GM12864 (cell line): ENCODE measurements around the gene ASPHD2.

Experiments used
- DNase-seq: peaks from one replicate; pipeline ENCODE4 v3.0.0-alpha.2; 2011; ENCODE audit warnings: low read depth
- H3K4me3 ChIP-seq: 2 replicates; pipeline ENCODE4 v1.5.1; 2011; ENCODE audit warnings: mild to moderate bottlenecking, low read depth, low read length, control low read depth
- CTCF ChIP-seq: IDR thresholded peaks from 2 replicates; pipeline ENCODE4 v1.5.1; 2011; ENCODE audit warnings: low read depth, mild to moderate bottlenecking, moderate library complexity, low read length, control low read depth, inconsistent platforms; ENCODE audit errors: missing control alignments

The ASPHD2 gene

GRCh38 chr22:26428515-26429457 lies at the start of gene ASPHD2:
Gene ASPHD2, plus strand, starts transcription at chr22:26429260. Its CDS starts 4,356 bp downstream, at chr22:26433616.
- H3K4me3 ChIP-seq = peak within 1 kb of the TSS; percentile 80
- peak; percentile 88 for DNase-seq
- no peak for TF ChIP-seq CTCF

- DNase-seq = no peak
- TF ChIP-seq CTCF = no peak
These were observed 48.8 kb upstream of the ASPHD2 start for GRCh38 chr22:26380072-26380830.

GRCh38 chr22:26382782-26383181 lies 46.3 kb upstream of the ASPHD2 start:
- no peak for TF ChIP-seq CTCF
- DNase-seq = no peak
- no peak overlapping the region for H3K4me3 ChIP-seq

More at GRCh38 chr22:26380072-26380830, 48.8 kb upstream of the ASPHD2 start:
- H3K4me3 ChIP-seq = no peak overlapping the region

GRCh38 chr22:26383968-26384556 lies 45.0 kb upstream of the ASPHD2 start:
- DNase-seq = no peak
- TF ChIP-seq CTCF = no peak
- no peak overlapping the region for H3K4me3 ChIP-seq

- TF ChIP-seq CTCF = no peak
- no peak overlapping the region for H3K4me3 ChIP-seq
- no peak for DNase-seq
These were observed 43.9 kb upstream of the ASPHD2 start for GRCh38 chr22:26385164-26385563.

- no peak for DNase-seq
- no peak for TF ChIP-seq CTCF
- H3K4me3 ChIP-seq = no peak overlapping the region
These were observed 39.9 kb upstream of the ASPHD2 start for GRCh38 chr22:26389125-26389524.
